ENCODE data around the gene SDC3.
A peak's percentile ranks its signal among the peaks of the same experiment; 100 is the strongest.
"Not testable (repeated sequence)": the region's sequence is repeated elsewhere in the genome, so short reads cannot be mapped to it uniquely, and the experiment has no call there.

The SDC3 gene

DNA sequence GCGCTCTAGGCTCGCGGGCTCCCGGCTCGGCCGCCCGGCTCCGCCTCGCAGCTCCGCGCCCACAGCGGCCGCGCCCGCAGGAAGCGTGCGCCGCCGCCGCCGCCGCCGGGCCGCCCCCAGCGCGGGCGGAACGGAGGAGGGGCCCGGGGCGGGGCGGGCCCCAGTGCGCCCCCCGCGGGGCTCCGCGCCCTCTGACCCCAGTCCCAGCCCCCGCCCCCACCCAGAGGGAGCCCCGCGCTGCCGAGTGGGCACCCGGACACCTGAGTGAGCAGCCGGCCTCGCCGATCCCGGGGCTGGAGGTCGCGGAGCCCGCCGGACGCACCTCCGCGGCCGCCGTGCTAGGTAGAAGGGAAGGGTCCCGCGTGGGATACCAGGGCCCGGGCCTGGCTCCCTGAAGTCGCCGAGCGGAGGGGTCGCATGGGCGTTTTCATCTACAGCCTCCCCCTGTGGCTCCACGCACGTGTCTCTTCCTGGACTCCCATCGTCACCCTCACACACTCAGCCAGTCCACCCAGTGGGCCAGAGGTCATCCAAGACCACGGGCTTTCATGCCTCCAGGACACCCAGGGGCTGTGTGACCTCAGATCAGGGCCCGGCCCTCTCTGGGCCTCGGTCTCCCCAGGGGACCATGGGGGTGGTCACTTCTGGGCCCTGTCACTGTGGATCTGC lies at the start of gene SDC3:
Gene SDC3, minus strand, starts transcription at position 63 of the 669 bp plus-strand sequence. CDS start 172 bp downstream, outside the sequence.
- DNase-seq (ENCODE audit: low spot score), result peak; percentile 78

GRCh38 chr1:30957560-30958222 lies 49.1 kb upstream of the SDC3 start:
- no peak for DNase-seq (ENCODE audit: low spot score)

- no peak for DNase-seq (ENCODE audit: low spot score)
Measured at GRCh38 chr1:30955448-30956015, 47.0 kb upstream of the SDC3 start.

DNA sequence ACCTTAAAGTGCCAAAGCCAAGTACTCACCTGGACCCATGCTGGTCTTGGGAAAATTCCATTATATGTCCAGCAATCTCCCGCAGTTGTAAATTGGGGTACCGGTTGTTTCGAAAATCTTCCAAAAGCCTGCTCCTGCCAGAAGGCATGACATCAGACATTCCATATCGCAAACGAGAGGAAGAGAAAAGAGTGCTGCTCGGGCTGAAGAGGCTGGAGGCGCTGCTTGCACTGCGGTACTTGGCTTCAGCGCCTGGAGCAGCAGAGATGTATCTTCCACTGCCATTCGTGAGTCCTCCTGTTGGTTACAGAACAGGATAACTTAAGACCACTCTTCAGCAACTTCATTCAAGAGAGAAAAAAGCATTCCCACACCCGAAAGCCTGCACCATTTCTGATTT lies 45.1 kb upstream of the SDC3 start:
- no peak for DNase-seq (ENCODE audit: low spot score)

- no peak for DNase-seq (ENCODE audit: low spot score)
Measured at GRCh38 chr1:30952098-30952497, 43.5 kb upstream of the SDC3 start.

DNA sequence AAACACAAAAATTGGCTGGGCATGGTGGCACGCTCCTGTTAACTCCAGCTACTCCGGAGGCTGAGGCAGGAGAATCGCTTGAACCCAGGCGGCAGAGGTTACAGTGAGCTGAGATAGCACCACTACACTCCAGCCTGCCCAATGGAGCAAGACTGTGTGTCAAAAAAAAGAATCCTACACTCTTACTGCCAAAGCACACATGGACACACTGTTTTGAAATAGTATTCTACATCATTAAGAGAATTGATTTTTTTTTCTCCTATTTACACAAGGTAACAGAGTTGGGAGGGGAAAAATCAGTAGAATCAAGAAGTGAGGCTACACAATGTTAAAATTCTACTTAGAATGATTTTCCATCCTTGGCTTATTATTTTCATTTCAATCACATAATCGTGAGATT lies 42.1 kb upstream of the SDC3 start:
- no peak for DNase-seq (ENCODE audit: low spot score)

DNA sequence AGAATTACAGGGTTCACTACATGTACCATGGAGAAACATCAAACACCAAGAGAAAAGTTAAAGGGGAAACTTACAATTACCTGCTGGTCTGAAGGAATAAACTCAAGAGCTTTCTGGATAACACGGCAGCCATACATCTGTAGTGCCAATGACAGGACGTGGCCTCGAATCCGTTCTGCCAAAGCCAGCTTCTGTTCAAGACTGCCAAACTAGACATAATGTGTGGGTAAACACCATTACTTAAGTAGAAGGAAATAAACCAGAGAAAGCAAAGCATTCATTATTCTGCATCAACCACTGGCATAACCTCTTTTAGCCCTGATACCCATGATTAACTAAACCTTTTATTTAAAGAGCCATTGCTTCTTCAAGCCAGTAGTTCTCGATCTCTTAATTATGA lies 41.5 kb upstream of the SDC3 start:
- DNase-seq (ENCODE audit: low spot score), result no peak

DNA sequence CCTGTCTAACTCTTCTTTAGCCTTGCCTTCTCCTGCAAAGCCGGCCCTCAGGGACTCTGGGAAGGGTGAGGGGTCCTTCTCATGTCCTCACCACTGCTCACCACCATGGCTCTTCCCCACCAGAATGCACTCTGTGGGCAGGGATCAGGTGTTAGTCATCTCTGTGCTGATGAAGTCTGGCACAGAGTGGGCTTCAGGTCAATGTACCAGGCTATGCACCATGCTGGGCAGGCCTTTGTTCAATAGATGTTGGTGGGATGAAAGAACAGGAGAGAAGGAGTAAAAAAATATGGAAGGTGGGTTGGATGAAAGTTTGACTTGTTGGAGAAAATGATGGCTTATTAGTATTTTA lies 40.9 kb upstream of the SDC3 start:
- not testable (repeated sequence) for DNase-seq (ENCODE audit: low spot score)

GRCh38 chr1:30948813-30949486 lies 40.4 kb upstream of the SDC3 start:
- DNase-seq (ENCODE audit: low spot score), result not testable (repeated sequence)

GRCh38 chr1:30948278-30948677 lies 39.7 kb upstream of the SDC3 start:
- DNase-seq (ENCODE audit: low spot score), result no peak

DNA sequence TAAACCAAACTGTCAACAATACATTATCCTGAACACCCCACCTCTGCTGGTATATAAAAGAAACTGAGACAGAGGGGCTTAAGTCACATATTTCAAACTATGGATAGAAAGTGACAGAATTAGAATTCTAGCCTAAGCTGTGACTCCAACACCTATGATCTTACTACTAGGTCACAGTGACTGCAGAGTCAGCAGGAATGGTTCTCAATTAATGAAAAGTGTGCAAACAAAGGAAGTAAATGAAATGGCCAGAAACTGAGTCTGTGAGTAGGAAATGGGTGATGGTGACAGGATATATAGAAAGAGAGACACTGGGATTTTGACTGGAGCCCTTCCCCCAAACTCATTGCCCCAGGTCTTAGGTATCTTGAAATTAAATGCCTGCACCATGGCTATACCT lies 38.7 kb upstream of the SDC3 start:
- no peak for DNase-seq (ENCODE audit: low spot score)

DNA sequence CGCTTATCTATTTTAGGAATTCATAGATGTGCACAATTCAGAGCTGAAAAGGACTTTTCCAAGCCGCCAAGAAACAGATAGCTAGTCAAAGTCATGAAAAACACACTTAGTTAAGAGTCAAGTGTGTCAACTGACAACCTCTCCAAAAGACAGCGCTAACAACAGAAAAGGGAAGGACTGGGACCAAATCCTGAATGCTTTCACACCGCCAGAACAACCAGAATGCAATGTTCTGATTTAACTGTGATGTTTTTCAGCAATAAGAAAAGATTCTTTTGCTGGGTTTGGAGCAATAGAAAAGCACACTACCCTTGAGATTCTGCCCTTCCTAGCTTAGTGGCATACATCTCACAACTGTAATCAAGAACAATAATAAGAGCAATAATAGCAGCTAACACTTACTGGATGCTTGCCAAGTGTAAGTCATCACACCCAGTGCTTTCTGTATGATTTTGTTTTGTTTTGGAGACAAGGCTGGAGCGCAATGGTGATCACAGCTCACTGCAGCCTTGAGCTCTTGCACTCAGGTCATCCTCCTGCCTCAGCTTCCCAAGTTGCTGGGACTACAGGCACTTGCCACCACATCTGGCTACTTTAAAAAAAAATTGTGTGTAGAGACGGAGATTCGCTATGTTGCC lies 33.9 kb upstream of the SDC3 start:
- DNase-seq (ENCODE audit: low spot score), result no peak

- no peak for DNase-seq (ENCODE audit: low spot score)
Measured at GRCh38 chr1:30940541-30940940, 32.0 kb upstream of the SDC3 start.

- DNase-seq (ENCODE audit: low spot score), result no peak
Measured at GRCh38 chr1:30936541-30937171, 28.1 kb upstream of the SDC3 start.

DNA sequence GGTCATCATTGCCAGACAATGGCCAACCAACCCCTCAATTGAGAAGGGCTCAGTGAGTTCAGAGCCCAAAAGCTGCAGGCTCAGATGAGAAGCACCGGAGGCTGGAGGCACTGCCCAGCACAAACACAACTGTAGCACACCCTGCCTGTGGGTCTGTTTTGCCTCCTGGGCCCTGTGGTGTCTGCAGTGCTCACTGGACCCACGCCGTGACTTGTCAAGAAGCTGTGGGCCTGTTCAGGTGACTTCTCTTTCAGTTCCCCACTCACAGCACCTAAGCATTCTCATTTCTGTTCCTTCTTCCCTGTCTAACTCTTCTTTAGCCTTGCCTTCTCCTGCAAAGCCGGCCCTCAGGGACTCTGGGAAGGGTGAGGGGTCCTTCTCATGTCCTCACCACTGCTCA lies 27.2 kb upstream of the SDC3 start:
- not testable (repeated sequence) for DNase-seq (ENCODE audit: low spot score)

DNA sequence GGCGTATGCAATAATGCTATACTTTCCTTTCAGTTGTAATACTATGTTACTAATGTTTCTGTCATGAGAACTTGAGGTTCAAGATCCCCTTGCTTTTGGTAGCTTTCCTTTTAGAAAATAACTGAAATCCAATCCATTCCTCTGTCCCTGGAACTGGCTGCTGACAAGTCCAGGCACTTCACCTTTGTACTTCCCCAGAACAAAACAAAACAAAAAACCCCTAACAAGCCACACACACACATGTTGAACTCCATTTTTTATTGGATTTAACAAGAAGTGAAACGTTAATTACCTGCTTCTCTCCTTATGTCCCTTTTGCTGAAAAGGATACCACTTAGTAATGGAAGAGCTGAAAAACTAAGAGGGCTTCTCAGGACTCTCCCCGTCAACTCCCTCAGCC lies 26.1 kb upstream of the SDC3 start:
- DNase-seq (ENCODE audit: low spot score), result no peak

GRCh38 chr1:30933874-30934252 lies 25.3 kb upstream of the SDC3 start:
- no peak for DNase-seq (ENCODE audit: low spot score)

GRCh38 chr1:30930631-30931173 lies 22.1 kb upstream of the SDC3 start:
- no peak for DNase-seq (ENCODE audit: low spot score)

DNA sequence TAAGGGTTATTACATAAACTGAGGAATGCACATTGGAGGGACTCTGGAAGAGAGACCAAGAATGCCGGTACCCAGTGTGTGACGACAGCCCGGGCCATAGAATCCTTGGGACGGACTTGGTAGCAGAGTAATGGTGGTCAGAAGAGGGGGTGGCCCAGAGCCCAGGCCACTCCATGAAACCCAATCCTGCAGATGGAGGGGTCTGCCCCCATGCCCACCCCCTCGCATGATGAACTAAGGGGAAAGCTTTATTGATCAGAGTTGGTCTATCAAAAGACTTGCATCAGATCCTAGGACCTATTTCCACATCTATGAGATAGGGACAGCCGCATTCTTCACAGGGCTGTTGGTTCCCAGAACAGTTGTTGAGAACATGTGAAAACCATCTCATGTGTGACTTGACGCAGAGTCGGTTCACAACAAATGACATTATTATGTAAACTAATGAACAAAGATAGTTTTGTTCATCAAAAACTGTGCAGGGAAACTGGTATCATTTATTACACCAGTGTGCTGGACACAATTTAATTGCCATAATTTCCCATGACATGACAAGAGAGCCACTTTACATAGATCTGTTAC lies 21.5 kb upstream of the SDC3 start:
- no peak for DNase-seq (ENCODE audit: low spot score)

DNA sequence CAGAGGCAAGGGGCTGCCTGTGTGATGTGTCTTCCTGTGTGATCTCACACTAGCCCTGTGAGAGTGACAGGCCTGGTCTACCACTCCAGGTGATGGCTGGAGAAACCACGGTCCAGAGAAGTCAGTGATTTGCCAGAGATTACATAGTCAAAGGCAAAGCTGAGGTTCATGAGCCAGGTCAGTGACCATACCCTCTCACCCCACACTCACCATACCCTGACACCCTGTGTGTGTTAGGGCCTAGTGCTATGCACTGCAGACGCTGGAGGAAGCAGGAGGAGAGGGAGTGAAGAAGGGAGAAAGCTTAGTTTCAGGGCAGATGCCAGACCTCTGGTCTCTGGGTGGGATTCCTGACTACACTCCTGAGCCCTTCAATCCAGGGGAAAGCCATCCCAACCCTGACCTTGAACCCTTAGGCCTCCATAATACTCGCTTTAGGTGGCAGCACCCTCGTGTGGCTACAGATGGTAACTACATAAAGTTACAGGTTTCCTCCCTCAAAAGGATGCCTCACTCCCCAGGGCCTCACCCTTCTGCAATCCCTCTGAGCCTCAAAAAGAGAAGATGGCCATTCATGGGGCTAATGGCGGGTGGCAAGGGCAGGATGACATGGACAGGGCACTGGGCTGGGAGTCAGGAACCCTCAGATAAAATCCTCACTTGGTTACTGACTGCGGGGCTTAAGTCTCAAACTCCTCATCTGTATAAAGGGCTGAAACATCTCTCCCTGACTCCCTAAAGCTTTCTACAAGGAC lies 20.8 kb upstream of the SDC3 start:
- DNase-seq (ENCODE audit: low spot score), result peak; percentile 83

DNA sequence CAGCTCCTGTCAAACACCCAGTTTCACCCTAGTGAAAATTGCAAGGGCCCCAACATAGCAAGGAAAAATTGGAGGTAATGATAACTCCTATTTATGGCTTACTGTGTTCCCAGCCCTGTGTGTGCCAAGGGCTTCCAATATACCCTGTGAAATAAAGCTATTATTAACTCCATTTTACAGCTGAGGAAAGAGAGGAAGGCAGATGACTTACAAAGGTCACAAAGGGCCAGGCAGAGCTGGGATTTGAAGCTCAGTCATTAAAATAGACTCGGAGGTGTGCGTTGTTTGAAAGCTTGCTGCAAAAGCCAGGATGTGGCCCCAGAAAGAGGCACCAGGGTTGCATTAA lies 20.2 kb upstream of the SDC3 start:
- DNase-seq (ENCODE audit: low spot score), result no peak
